PC-9 (cell line): ENCODE results near the gene CD9.

Experiments used
- EZH2 ChIP-seq: fragments of 200-600 bp; sonication (generic); IDR thresholded peaks from 2 replicates; pipeline ENCODE4 v1.8.0; 2017; ENCODE audit warnings: antibody characterized with exemption, low read depth
- TF ChIP-seq, protein P1 (sequence below): fragments of 200-600 bp; sonication (generic); conservative IDR thresholded peaks from 2 replicates; pipeline ENCODE4 v1.6.1; 2017; ENCODE audit warnings: mixed run types, antibody characterized with exemption, mild to moderate bottlenecking, moderate library complexity

DNA sequence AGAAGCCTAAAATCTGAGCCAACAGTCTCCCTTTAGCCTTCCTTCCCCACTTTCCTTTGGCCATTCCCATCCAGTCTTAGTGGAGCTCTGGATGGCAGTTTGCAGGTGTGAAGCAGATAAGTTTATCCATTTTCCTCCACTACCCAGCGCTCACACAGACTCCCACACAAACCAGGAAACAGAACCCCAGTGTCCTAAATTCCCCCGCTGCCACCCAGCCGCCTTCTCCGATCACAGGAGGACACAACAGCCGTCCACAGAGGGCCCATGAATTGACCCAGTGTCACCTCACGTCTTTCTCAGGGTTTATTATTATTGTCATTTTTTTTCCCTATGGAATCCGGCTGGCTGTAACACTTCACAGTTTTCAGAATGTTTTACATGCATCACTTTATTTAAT is 16.4 kb downstream of the CD9 start:
- TF ChIP-seq, protein P1, sequence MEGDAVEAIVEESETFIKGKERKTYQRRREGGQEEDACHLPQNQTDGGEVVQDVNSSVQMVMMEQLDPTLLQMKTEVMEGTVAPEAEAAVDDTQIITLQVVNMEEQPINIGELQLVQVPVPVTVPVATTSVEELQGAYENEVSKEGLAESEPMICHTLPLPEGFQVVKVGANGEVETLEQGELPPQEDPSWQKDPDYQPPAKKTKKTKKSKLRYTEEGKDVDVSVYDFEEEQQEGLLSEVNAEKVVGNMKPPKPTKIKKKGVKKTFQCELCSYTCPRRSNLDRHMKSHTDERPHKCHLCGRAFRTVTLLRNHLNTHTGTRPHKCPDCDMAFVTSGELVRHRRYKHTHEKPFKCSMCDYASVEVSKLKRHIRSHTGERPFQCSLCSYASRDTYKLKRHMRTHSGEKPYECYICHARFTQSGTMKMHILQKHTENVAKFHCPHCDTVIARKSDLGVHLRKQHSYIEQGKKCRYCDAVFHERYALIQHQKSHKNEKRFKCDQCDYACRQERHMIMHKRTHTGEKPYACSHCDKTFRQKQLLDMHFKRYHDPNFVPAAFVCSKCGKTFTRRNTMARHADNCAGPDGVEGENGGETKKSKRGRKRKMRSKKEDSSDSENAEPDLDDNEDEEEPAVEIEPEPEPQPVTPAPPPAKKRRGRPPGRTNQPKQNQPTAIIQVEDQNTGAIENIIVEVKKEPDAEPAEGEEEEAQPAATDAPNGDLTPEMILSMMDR = no peak
- TF ChIP-seq EZH2 = no peak
